ENCODE data around the gene LRP11. TPM values are rescaled to one million over a fixed set of nuclear protein-coding genes. Genes with fewer than 3 reads are reported as not detected.
A peak's percentile ranks its signal among the peaks of the same experiment; 100 is the strongest.
"Not testable (repeated sequence)": the region's sequence is repeated elsewhere in the genome, so short reads cannot be mapped to it uniquely, and the experiment has no call there.

The LRP11 gene
- total and polyA plus RNA-seq, 10 of the 15 experiments (the other 5 are each of a cell fraction or from before 2014, with no cell fraction given): under 0.01 to 0.23 (median 0.03) TPM; not detected in 6

- no peak overlapping the region for H3K9ac ChIP-seq (ENCODE audit: control insufficient read depth, insufficient read depth, low read length)
- H3K4me1 ChIP-seq (ENCODE audit: control insufficient read depth, insufficient read depth, low read length): peaks cover 7% of the 10 kb centered on the region
- WGBS (ENCODE audit: insufficient coverage, insufficient replicate concordance, low lambda C conversion rate, missing lambda C conversion rate): 22% methylated on average over 6 of the region's 6 CpGs
- in situ Hi-C loops (cut with MboI): no loop called here
- intact Hi-C loops (cut with micrococcal nuclease; ENCODE audit: unreplicated experiment): no loop called here
- no peaks in the 10 kb centered on the region; a peak in 2 of 4 replicates for H3K27me3 ChIP-seq (replicated peaks in 1 of 2; ENCODE audit: control insufficient read depth in 2 of 2, insufficient read depth in 2 of 2, low read length in 1 of 2)
- ATAC-seq (no peak; the same call in 2 of the 3 replicates), FAIRE-seq (no peak), DNase-seq (ENCODE audit: low read depth, low spot score) (no peak)
- no peak overlapping the region for H3K4me3 ChIP-seq
- ChIA-PET RAD21 (ENCODE audit: unreplicated experiment) (no interaction called here), POLR2A (no interaction called here), CTCF (interaction anchor here (1.0 to 1.6 kb wide), 3 partner anchors 14 to 304 kb away, joined by 3 to 5 read pairs (median 4); no protein-coding TSS in a partner anchor), SMC1A (ENCODE audit: uncharacterized antibody, unreplicated experiment) (no interaction called here)
- no peak overlapping the region for H2AFZ ChIP-seq (ENCODE audit: control insufficient read depth, low read depth, low read length)
- no peaks in the 10 kb centered on the region for H3K36me3 ChIP-seq (ENCODE audit: control insufficient read depth in 2 of 2, insufficient read depth in 2 of 2, low read length in 1 of 2)
- peak; percentile 24; the same call in 1 of the 2 replicates for TF ChIP-seq SPI1 (IDR thresholded peaks at IDR 0.05; ENCODE audit: borderline replicate concordance, insufficient read depth, low read depth, low read length)
- TF ChIP-seq, protein P1, sequence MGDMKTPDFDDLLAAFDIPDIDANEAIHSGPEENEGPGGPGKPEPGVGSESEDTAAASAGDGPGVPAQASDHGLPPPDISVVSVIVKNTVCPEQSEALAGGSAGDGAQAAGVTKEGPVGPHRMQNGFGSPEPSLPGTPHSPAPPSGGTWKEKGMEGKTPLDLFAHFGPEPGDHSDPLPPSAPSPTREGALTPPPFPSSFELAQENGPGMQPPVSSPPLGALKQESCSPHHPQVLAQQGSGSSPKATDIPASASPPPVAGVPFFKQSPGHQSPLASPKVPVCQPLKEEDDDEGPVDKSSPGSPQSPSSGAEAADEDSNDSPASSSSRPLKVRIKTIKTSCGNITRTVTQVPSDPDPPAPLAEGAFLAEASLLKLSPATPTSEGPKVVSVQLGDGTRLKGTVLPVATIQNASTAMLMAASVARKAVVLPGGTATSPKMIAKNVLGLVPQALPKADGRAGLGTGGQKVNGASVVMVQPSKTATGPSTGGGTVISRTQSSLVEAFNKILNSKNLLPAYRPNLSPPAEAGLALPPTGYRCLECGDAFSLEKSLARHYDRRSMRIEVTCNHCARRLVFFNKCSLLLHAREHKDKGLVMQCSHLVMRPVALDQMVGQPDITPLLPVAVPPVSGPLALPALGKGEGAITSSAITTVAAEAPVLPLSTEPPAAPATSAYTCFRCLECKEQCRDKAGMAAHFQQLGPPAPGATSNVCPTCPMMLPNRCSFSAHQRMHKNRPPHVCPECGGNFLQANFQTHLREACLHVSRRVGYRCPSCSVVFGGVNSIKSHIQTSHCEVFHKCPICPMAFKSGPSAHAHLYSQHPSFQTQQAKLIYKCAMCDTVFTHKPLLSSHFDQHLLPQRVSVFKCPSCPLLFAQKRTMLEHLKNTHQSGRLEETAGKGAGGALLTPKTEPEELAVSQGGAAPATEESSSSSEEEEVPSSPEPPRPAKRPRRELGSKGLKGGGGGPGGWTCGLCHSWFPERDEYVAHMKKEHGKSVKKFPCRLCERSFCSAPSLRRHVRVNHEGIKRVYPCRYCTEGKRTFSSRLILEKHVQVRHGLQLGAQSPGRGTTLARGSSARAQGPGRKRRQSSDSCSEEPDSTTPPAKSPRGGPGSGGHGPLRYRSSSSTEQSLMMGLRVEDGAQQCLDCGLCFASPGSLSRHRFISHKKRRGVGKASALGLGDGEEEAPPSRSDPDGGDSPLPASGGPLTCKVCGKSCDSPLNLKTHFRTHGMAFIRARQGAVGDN (IDR thresholded peaks at IDR 0.05): no peak
- no peaks in the 10 kb centered on the region for H3K79me2 ChIP-seq (ENCODE audit: control insufficient read depth, insufficient read depth, low read length)
- H3K4me2 ChIP-seq (ENCODE audit: control insufficient read depth, insufficient read depth): no peak overlapping the region
- H3K9me3 ChIP-seq (replicated peaks; ENCODE audit: control insufficient read depth, insufficient read depth, low read length): no peaks in the 10 kb centered on the region
- H3K27ac ChIP-seq (ENCODE audit: control insufficient read depth, insufficient read depth): no peak overlapping the region
- no peaks in the 10 kb centered on the region for H4K20me1 ChIP-seq (ENCODE audit: control insufficient read depth, insufficient read depth)
- BruUV-seq (replicated peaks): no TSS peak
Measured at GRCh38 chr6:149854532-149854931, 9.6 kb downstream of the LRP11 start.

DNA sequence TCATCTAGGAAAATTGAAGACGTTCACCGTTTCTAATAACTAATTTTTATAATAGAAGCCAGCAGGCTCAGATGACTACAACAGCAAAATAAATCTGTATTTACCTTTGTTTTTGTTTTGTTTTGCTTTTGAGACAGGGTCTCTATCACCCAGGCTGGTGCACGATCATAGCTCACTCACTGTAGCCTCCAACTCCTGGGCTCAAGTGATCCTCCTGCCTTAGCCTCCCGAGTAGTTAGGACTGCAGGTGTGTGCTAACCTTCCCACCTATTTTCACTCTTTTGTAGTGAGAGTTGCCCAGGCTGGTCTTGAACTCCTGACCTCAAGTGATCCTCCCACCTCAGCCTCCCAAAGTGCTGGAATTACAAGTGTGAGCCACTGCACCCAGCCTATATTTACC is 10.1 kb downstream of the LRP11 start:
- SMC1A ChIA-PET (ENCODE audit: uncharacterized antibody, unreplicated experiment); H3K79me2 ChIP-seq (ENCODE audit: control insufficient read depth, insufficient read depth, low read length); H4K20me1 ChIP-seq (ENCODE audit: control insufficient read depth, insufficient read depth); H3K4me2 ChIP-seq (ENCODE audit: control insufficient read depth, insufficient read depth); H3K9me3 ChIP-seq (replicated peaks; ENCODE audit: control insufficient read depth, insufficient read depth, low read length); ATAC-seq; POLR2A ChIA-PET; H2AFZ ChIP-seq (ENCODE audit: control insufficient read depth, low read depth, low read length); H3K27me3 ChIP-seq (replicated peaks in 1 of 2; ENCODE audit: control insufficient read depth in 2 of 2, insufficient read depth in 2 of 2, low read length in 1 of 2); RAD21 ChIA-PET (ENCODE audit: unreplicated experiment); DNase-seq (ENCODE audit: low read depth, low spot score); intact Hi-C loops (cut with micrococcal nuclease; ENCODE audit: unreplicated experiment); H3K4me1 ChIP-seq (ENCODE audit: control insufficient read depth, insufficient read depth, low read length); in situ Hi-C loops (cut with MboI); H3K9ac ChIP-seq (ENCODE audit: control insufficient read depth, insufficient read depth, low read length); H3K4me3 ChIP-seq; FAIRE-seq; H3K27ac ChIP-seq (ENCODE audit: control insufficient read depth, insufficient read depth); BruUV-seq (replicated peaks); H3K36me3 ChIP-seq (ENCODE audit: control insufficient read depth in 2 of 2, insufficient read depth in 2 of 2, low read length in 1 of 2): not testable (repeated sequence)
- CTCF ChIA-PET: interaction anchor here (0.6 to 1.6 kb wide), 4 partner anchors 14 to 303 kb away, joined by 3 to 5 read pairs (median 4); no protein-coding TSS in a partner anchor
- WGBS (ENCODE audit: insufficient coverage, insufficient replicate concordance, low lambda C conversion rate, missing lambda C conversion rate): 61% methylated on average over 4 of the region's 4 CpGs
